Measurements from ENCODE around the gene BCAS3.

BCAS3 gene

GRCh38 chr17:61134551-61135235, 457.0 kb downstream of the BCAS3 start:
- DNase-seq (ENCODE audit: low spot score), result no peak
- no peak overlapping the region for H3K27ac ChIP-seq
- TF ChIP-seq, protein P1, sequence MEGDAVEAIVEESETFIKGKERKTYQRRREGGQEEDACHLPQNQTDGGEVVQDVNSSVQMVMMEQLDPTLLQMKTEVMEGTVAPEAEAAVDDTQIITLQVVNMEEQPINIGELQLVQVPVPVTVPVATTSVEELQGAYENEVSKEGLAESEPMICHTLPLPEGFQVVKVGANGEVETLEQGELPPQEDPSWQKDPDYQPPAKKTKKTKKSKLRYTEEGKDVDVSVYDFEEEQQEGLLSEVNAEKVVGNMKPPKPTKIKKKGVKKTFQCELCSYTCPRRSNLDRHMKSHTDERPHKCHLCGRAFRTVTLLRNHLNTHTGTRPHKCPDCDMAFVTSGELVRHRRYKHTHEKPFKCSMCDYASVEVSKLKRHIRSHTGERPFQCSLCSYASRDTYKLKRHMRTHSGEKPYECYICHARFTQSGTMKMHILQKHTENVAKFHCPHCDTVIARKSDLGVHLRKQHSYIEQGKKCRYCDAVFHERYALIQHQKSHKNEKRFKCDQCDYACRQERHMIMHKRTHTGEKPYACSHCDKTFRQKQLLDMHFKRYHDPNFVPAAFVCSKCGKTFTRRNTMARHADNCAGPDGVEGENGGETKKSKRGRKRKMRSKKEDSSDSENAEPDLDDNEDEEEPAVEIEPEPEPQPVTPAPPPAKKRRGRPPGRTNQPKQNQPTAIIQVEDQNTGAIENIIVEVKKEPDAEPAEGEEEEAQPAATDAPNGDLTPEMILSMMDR (conservative IDR thresholded peaks at IDR 0.05; ENCODE audit: low read depth), result no peak
- ChIA-PET POLR2A (ENCODE audit: low non-redundant PET) (no interaction called here), CTCF (interaction anchor here (0.6 kb wide), 1 partner anchor 1232 kb away, joined by 3 read pairs; no protein-coding TSS in a partner anchor)

- POLR2A ChIA-PET (ENCODE audit: low non-redundant PET), result no interaction called here
- H3K27ac ChIP-seq, result no peak overlapping the region
- TF ChIP-seq, protein P1 (conservative IDR thresholded peaks at IDR 0.05; ENCODE audit: low read depth), result no peak
- no peak for DNase-seq (ENCODE audit: low spot score)
- CTCF ChIA-PET, result no interaction called here
Observed at GRCh38 chr17:61135782-61136181, 458.1 kb downstream of the BCAS3 start.

GRCh38 chr17:61136296-61136695, 458.6 kb downstream of the BCAS3 start:
- no peak for DNase-seq (ENCODE audit: low spot score)
- CTCF ChIA-PET, result no interaction called here
- TF ChIP-seq, protein P1 (conservative IDR thresholded peaks at IDR 0.05; ENCODE audit: low read depth), result no peak
- no peak overlapping the region for H3K27ac ChIP-seq
- POLR2A ChIA-PET (ENCODE audit: low non-redundant PET), result no interaction called here

- TF ChIP-seq, protein P1 (conservative IDR thresholded peaks at IDR 0.05; ENCODE audit: low read depth), result no peak
Observed at GRCh38 chr17:61139219-61139618, 461.6 kb downstream of the BCAS3 start.

DNA sequence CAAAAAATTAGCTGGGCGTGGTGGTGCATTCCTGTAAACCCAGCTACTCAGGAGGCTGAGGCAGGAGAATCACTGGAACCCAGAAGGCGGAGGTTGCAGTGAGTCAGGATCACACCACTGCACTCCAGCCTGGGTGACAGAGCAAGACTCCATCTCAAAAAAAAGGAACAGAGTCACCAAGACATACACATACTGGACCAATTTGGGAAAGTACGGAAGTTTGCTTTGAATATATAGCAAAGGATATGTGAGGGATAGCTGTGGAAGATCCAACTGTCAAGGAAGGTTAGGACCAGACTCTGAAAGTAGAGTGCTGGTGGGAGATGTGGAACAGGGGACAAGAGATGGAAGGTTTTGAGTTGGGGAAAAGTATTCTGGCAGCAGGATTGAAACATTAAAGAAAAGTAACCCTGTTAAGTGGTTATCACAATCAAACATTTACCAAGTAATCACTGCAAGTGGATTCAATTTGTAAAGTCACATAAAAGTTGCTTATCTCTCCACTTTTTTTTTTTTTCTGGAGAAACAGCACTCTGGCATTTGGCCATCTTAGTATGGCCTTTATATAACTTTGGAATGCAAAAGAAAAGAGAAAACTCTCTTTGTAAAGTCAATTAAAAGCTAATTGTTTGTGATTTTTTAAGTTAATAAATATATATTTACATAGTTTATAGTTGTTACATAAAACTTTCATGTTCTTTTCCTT, 462.6 kb downstream of the BCAS3 start:
- POLR2A ChIA-PET (ENCODE audit: low non-redundant PET), result no interaction called here
- H3K27ac ChIP-seq, result no peak overlapping the region
- TF ChIP-seq, protein P1 (conservative IDR thresholded peaks at IDR 0.05; ENCODE audit: low read depth), result no peak
- no peak for DNase-seq (ENCODE audit: low spot score)
- CTCF ChIA-PET, result no interaction called here

More at GRCh38 chr17:61139219-61139618, 461.6 kb downstream of the BCAS3 start:
- DNase-seq (ENCODE audit: low spot score), result no peak
- POLR2A ChIA-PET (ENCODE audit: low non-redundant PET), result no interaction called here
- CTCF ChIA-PET, result no interaction called here
- no peak overlapping the region for H3K27ac ChIP-seq

DNA sequence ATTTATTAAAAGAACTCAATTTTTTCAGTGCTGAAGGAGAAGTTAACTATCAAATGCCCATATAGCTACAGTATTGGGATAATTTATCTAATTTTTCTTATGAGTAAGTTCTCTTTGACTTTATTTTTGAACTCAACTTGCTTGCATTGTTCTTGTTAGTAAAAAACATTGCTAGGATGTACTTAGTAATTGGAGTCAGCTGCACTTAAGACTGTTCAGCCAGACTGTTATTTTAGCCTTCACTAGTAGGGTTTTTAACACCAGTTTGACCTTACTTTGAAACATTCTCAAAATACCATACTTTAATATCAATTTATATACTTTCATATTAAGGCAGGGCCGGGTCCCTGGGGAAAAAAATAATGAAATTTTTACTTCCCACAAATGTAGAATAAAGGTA, 465.4 kb downstream of the BCAS3 start:
- H3K27ac ChIP-seq, result no peak overlapping the region
- TF ChIP-seq, protein P1 (conservative IDR thresholded peaks at IDR 0.05; ENCODE audit: low read depth), result no peak
- ChIA-PET POLR2A (ENCODE audit: low non-redundant PET) (no interaction called here), CTCF (no interaction called here)
- no peak for DNase-seq (ENCODE audit: low spot score)

Measured in RWPE1 (cell line).